ENCODE measurements around the gene GRIK1.

GRIK1 gene

DNA sequence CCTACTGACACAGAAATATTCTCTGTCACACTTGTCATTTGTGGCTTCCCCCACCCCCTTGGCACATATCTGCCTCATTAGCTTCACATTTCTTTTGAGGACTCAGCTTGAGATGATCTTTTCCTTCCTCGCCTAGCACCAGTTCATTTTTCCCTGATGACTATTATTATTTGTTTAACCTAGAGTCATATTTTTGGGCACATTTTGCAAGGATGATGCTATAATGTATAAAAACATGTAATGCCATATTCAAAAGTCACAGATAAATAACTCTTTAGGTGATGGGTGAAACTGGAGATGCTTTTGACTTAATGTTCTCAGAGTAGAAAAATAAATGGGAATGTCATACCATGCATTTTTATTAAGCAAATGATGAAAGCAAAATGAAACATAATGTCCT, 438.3 kb downstream of the GRIK1 start:
- H3K4me3 Mint-ChIP-seq, result no peak overlapping the region
- H3K27me3 Mint-ChIP-seq, result no peaks in the 10 kb centered on the region
- no peak overlapping the region for H3K27ac Mint-ChIP-seq
- peaks cover 18% of the 10 kb centered on the region for H3K9me3 Mint-ChIP-seq
- H3K4me1 Mint-ChIP-seq, result peaks cover 5% of the 10 kb centered on the region
- H3K36me3 Mint-ChIP-seq, result peaks cover 27% of the 10 kb centered on the region

GRCh38 chr21:29499734-29500343, 440.0 kb downstream of the GRIK1 start:
- peaks cover 18% of the 10 kb centered on the region for H3K9me3 Mint-ChIP-seq
- H3K27ac Mint-ChIP-seq, result no peak overlapping the region
- H3K27me3 Mint-ChIP-seq, result no peaks in the 10 kb centered on the region
- peaks cover 5% of the 10 kb centered on the region for H3K4me1 Mint-ChIP-seq
- no peak overlapping the region for H3K4me3 Mint-ChIP-seq
- H3K36me3 Mint-ChIP-seq, result peaks cover 31% of the 10 kb centered on the region

DNA sequence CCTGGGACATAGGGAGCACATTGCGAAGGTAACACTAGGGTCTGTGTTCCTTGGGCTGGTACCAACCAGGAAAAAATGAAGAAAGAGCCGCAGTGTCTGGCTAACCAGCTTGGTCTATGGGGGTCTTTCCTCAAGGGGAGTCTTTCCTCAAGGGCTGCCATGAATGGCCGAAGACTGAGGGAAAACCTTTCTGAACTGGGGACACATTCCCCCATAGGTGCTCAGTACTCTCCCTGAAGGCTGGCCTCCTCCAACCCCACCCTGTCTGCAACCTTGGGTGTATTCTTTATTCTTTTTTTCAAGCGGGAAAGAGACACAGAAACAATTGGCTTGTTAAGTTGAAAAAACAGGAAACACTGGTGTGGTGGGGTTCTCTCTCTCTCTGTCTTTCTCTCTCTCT, 440.6 kb downstream of the GRIK1 start:
- Mint-ChIP-seq H3K9me3 (peaks cover 18% of the 10 kb centered on the region), H3K36me3 (peaks cover 29% of the 10 kb centered on the region), H3K27me3 (no peaks in the 10 kb centered on the region), H3K27ac (no peak overlapping the region), H3K4me1 (peaks cover 5% of the 10 kb centered on the region), H3K4me3 (no peak overlapping the region)

DNA sequence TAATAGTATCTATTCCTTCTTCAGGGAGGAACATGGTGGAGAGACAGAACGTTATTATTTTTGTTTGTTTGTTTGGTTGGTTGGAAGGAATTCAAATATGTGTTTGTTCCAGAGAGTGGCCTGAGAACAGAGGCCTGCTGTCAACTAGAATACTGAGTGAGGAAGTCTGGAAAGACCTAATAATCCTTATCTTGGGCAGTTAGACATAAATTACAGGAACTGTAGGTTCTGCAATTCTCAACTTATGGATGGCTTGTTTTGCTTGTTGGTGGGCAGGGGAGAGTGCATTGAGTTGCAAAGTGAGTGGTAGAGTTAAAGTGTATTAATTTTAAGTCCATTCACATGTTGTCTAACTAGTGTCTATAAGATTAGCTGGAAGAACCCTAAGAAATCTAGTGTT, 443.5 kb downstream of the GRIK1 start:
- peaks cover 5% of the 10 kb centered on the region for H3K4me1 Mint-ChIP-seq

GRCh38 chr21:29490016-29490415, 449.8 kb downstream of the GRIK1 start:
- H3K36me3 Mint-ChIP-seq, result peaks cover 15% of the 10 kb centered on the region
- H3K27me3 Mint-ChIP-seq, result no peaks in the 10 kb centered on the region
- no peaks in the 10 kb centered on the region for H3K4me1 Mint-ChIP-seq

More for the DNA sequence above, 443.5 kb downstream of the GRIK1 start:
- H3K27me3 Mint-ChIP-seq, result no peaks in the 10 kb centered on the region
- H3K36me3 Mint-ChIP-seq, result peaks cover 27% of the 10 kb centered on the region
- no peak overlapping the region for H3K4me3 Mint-ChIP-seq
- no peak overlapping the region for H3K27ac Mint-ChIP-seq
- H3K9me3 Mint-ChIP-seq, result peaks cover 13% of the 10 kb centered on the region

GRCh38 chr21:29487154-29487553, 452.6 kb downstream of the GRIK1 start:
- no peak overlapping the region for H3K4me3 Mint-ChIP-seq
- no peaks in the 10 kb centered on the region for H3K27me3 Mint-ChIP-seq
- no peaks in the 10 kb centered on the region for H3K9me3 Mint-ChIP-seq
- peaks cover 13% of the 10 kb centered on the region for H3K36me3 Mint-ChIP-seq
- no peaks in the 10 kb centered on the region for H3K4me1 Mint-ChIP-seq
- H3K27ac Mint-ChIP-seq, result no peak overlapping the region

More at GRCh38 chr21:29490016-29490415, 449.8 kb downstream of the GRIK1 start:
- Mint-ChIP-seq H3K27ac (no peak overlapping the region), H3K4me3 (no peak overlapping the region), H3K9me3 (no peaks in the 10 kb centered on the region)
